ENCODE measurements around the gene LCA5.
"Not testable (repeated sequence)": the region's sequence is repeated elsewhere in the genome, so short reads cannot be mapped to it uniquely, and the experiment has no call there.

The LCA5 gene

DNA sequence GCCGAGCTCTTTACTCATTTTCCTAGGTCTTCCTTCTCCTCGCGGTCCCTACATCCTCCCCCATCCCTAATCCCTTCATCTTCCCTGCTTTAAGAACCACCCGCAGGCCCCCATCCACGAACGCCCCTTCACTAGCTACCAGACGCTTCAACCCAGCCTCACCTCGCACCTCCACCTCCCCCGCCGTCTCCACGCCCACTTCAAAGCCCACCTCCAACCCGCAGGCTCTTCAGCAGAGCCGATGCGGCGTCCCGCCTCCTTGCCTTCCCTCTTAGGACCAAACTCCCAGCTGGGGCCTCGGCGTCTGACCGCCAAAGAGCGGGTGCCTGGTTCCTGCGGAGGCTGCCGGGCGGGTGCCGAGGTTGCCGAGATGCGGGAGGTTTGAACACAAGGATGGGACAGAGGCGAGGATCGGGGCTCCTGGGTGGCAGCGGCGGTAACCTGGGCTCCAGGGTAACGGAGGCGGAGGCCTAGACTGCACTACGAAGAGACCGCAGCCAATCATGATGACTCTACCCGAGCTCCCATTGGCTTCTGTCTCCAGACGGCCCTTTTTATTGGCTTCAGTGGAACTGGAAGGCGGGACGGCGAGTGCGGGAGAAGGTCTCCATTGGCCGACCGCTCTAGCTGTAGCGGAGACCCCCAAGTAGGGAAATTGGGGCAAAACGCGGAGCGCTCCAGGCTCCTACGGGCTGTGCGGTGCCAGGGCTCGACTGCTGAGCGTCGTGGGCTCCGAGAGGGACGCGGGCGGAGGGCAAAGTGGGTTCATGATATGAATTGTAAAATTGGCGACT, at the start of gene LCA5:
Gene LCA5 (minus strand): TSS at position 477 of the 794 bp plus-strand sequence. CDS start 18,536 bp downstream, outside the sequence.
- FAIRE-seq: peak; percentile 85

- FAIRE-seq: no peak
These were observed 49.3 kb upstream of the LCA5 start for GRCh38 chr6:79586548-79586947.

GRCh38 chr6:79584332-79584731, 47.1 kb upstream of the LCA5 start:
- no peak for FAIRE-seq

- not testable (repeated sequence) for FAIRE-seq
These were observed 40.7 kb upstream of the LCA5 start for GRCh38 chr6:79577926-79578325.

- FAIRE-seq: no peak
These were observed 37.5 kb upstream of the LCA5 start for GRCh38 chr6:79574630-79575225.

- FAIRE-seq: no peak
These were observed 36.9 kb upstream of the LCA5 start for GRCh38 chr6:79574174-79574573.

DNA sequence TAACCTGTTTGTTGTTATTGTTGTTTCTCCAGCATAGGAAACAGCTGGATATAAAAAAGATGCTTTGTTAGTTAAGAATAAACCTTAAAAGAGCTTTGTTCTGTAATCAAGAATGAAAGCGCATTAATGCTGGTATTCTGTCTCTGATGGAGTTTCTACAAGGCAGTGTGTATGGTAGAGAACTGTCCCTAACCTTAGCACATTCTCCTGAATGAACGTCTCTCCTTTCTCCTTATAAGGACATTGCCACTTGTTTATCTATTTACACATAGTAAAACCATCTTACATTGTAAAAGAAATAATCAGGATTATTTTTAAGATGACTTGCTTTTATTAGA, 33.8 kb upstream of the LCA5 start:
- FAIRE-seq: no peak

DNA sequence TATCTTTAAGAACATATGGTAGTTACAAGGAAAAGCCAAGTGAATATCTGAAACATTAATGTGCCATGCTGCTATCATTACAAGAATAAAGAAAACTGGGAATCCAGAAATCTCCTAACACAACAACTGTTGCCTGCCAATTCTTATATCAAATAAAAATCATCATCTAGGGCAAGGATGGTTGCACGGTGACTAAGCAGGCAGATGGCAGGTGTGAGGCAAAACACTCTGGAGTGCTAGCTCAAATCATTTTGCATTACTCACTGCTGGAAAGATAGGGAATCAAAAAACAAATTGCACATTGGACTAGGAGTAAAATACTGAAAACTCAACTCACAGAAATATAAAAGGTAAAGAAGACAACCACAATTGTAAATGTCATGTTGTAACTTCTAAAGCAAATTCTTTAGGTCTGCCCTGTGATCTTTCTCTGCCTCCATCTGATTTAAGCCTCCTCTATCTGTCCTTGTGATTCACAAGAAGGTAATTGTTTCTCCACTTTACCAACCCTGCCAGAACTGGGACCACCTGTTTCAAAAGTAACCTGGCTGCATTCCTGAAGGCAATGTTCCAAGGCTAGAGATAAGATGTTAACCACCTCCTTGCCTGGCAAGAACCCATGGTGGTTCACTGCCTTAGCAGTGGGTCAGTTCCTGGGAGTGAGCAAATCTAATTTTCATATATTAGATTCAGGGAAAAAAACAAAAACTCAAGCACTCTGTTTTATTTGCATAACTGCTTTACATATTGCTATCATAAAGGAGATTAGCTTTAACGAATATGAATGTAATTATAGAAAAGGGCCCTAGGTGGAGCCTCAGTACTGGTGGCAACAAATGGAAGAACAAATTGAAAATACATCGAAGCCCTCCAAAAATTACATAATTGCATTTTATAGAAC, 33.1 kb upstream of the LCA5 start:
- FAIRE-seq: peak; percentile 58

- FAIRE-seq: no peak
These were observed 31.8 kb upstream of the LCA5 start for GRCh38 chr6:79568996-79569395.

GRCh38 chr6:79564636-79565035, 27.4 kb upstream of the LCA5 start:
- no peak for FAIRE-seq

GRCh38 chr6:79559706-79560105, 22.5 kb upstream of the LCA5 start:
- FAIRE-seq: no peak

DNA sequence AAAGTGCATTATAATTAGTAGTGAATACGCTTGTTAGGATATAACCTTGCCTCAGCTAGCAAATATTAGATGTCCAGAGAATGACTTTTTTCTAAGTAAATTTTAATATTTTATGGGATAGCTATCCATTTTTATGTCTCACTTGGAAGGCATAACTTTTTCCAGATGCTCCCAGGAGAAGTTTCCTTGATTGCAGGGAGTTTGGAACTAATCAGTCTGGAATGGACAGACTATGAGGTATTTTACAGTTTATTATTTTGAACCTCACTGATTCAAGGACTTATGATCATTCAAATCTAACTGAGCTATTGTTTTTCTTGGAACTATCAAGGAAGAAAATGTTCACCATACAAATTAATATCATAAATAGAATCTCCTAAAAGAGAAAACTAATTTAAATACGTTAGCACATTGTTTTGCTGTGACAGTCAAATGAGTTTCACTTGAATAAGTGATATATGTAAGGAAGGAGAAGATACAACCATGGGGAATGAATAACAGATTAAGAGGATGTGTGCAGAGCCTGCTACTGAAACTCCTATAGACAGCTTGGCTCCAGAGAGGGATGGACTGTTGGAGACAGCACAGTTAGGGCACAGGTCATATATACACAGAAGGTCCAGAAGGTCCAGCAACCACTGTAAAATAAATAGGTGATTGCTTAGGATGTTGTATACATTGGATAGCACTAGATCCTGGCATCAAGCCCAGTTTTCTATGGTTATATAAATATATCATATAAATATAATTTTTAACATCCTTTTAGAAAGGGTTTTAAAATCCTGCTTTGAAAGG, 20.6 kb upstream of the LCA5 start:
- FAIRE-seq: no peak

GRCh38 chr6:79554305-79554704, 17.1 kb upstream of the LCA5 start:
- FAIRE-seq: no peak

DNA sequence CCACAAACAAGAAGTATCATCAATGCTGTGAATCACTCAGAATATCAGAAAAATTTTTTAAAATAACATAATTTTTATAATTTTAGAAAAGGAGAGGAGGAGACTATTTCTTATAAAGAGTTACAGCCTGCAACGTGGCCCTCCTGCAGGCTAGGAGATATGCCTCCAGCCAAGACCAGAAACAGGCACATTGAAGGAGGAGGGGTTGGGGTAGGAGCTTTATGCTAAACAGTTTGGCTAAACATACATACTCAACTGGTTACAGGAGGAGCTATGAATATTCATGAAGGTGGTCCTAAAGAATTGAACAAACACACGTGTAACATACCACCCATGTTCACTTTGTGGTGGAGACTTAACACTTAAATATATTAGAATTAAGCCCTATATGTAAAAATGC, 14.2 kb upstream of the LCA5 start:
- FAIRE-seq: no peak

DNA sequence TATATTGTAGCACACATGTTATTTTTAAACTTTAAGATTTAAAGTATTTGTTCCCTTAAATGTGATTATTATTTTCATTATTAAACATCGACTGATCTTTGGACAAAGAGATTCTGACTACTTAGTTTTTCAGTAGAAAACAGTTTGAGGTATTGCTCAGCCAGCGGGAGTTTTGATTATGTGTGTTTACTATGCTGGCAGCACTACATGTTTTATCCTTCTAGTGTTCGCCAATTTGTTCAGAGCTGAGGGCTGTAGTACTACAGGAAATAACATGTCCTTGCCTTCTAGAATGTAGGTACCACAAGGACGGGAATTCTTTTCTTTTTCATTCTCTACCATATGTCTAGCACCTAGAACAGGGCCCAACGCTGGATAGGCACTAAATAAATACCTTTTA, 11.1 kb upstream of the LCA5 start:
- FAIRE-seq: no peak

DNA sequence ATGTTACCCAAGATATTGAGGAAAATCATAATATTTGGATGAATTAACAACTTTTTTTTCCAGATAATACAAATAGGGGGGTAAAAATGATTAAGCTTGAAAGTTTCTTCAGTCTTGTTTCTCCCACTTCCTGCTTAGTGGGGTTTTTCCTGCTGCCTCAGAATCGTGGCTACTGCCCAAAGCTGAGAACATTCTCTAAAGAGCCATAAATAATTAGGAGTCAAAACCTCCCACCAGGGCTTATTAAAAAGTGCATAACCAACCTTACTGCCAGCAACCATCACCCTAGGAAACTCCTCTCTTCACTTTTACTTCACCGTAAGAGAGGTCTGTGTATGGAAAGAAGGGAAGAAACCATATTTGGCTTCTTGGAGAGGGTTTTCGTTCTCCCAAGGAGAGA, 9.0 kb upstream of the LCA5 start:
- FAIRE-seq: no peak

DNA sequence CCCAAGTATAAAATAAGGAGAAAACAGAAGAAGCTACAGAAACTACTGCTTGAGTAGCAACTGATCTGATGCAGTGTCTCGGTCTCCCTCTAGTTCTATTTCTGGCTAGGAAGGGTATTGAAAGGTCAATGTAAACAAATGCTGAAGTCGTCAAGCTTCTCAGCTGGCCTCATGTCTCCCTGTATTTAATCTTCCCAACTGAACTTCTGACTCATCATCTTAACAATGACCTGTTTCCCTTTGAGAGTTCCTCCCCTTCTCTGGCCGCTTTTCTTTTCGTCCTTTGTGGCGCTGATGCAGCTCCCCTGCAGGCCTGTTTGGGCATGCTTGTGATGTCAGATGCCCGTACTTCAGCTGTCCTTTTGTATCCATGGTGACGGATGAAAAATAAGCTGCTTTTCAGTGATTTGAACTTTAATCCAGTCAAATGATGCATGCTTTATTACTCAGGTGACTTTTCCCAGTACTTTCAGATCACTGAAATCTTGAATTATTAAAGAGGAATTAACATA, 7.8 kb upstream of the LCA5 start:
- peak; percentile 89 for FAIRE-seq

DNA sequence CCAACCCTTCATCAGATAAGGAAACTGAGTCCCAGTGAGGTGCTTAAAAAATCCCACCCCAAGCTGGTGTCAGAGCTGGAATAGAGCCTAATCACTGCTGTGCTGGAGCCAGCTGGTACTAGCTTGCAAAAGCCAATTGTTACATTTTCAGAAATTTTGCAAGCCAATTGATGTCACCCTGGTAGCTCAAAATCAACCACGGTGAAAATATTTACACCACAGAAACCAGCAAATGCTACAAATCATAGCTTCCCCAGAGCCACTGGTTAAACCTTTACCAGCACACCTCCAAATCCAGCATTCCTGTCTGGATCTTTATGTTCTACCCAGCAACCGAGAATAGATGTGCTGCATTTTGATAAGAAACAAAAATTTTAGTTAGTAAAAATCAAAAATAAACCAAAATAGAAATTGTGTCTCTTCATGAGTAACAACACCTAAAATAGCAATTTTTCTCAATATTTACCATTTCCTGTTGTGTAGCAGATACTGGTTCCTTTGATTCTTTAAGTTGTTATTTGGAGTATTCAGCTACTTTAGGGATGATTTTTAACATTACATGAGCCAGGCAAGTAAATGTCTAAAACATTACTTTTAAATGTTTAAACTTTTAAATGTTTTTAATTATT, 7.2 kb upstream of the LCA5 start:
- no peak for FAIRE-seq

- no peak for FAIRE-seq
These were observed 6.7 kb upstream of the LCA5 start for GRCh38 chr6:79543886-79544285.

- no peak for FAIRE-seq
These were observed 6.2 kb upstream of the LCA5 start for GRCh38 chr6:79543411-79543810.

DNA sequence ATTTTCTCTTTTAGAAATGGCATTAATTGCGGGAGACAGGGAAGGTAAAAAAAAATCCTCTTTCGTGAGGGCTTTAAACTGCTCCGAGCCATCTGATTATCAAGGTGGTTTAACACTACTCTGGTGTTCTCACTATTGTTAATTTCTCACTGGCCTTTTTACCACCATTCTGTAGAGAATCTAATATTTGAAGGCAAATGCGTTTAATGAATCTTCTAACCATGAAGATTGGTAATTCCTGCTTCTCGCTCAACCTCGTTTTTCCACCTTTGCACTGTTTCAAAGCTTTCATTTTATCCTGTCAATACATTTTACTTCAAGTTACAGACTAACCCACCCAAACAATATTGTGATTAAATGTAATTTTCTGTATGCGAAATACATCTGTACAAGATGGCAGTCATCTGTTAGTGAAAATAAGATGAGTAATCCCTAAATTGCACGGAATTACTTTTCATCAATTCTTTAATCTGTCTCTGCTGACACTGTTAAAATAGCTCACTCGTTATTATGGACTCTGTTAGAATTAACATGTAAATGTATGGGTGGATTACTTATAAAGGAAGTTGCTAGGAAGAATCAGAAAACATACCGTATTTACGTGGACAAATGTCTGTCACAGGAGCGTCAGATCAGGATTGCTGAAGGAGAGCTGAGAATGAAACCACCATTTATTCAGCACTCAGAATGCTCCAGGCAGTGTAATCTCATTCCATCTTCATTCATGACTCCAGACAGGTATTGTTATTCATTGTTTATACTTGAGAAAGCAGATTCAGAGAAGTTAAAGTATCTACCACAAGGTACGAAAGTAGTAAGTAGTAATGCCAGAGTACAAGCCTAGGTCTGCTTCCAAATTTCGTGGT, 1.1 kb upstream of the LCA5 start:
- FAIRE-seq: no peak

Data from TTC549 (cell line).